Endothelial cell (in vitro differentiated cells): Measurements from ENCODE around the gene TMPRSS7. TPM values are rescaled to one million over a fixed set of nuclear protein-coding genes. Genes with fewer than 3 reads are reported as not detected.

ENCODE experiments used
- DNase-seq: peaks from one replicate; pipeline ENCODE4 v3.0.0; 2021; ENCODE audit warnings: low spot score
- H3K27ac Mint-ChIP-seq: one replicate; pipeline ENCODE4 v1.8.0; 2021; ENCODE audit warnings: mixed read lengths, inconsistent platforms; ENCODE audit not compliant: unreplicated experiment
- H3K27me3 Mint-ChIP-seq: one replicate; pipeline ENCODE4 v1.8.0; 2021; ENCODE audit warnings: mild to moderate bottlenecking, moderate library complexity, mixed read lengths, inconsistent platforms; ENCODE audit not compliant: unreplicated experiment
- H3K36me3 Mint-ChIP-seq: one replicate; pipeline ENCODE4 v1.8.0; 2021; ENCODE audit warnings: mild to moderate bottlenecking, low read depth, mixed read lengths, inconsistent platforms; ENCODE audit not compliant: unreplicated experiment
- H3K4me1 Mint-ChIP-seq: one replicate; pipeline ENCODE4 v1.8.0; 2021; ENCODE audit warnings: mild to moderate bottlenecking, mixed read lengths, inconsistent platforms; ENCODE audit not compliant: unreplicated experiment
- H3K4me3 Mint-ChIP-seq: one replicate; pipeline ENCODE4 v1.8.0; 2021; ENCODE audit warnings: mild to moderate bottlenecking, mixed read lengths, inconsistent platforms; ENCODE audit not compliant: unreplicated experiment
- H3K9me3 Mint-ChIP-seq: one replicate; pipeline ENCODE4 v1.8.0; 2021; ENCODE audit warnings: mixed read lengths, inconsistent platforms; ENCODE audit not compliant: unreplicated experiment
- CTCF ChIP-seq: fragments of 200-600 bp; sonication (generic); IDR thresholded peaks from one replicate; pipeline ENCODE4 v1.5.0; 2021; ENCODE audit warnings: antibody characterized with exemption; ENCODE audit not compliant: unreplicated experiment
- total RNA-seq: library from RNA; stranded (reverse); fragmentation: NEBNext Ultra II Directional; extraction: Animal tissue kit (Norgen Biotek cat#: 25700); gene quantifications from one replicate; pipeline ENCODE4 v1.2.1, GENCODE V29; 2021; ENCODE audit not compliant: unreplicated experiment

Gene TMPRSS7
- total RNA-seq, 1 donor from 2014 or later, result not detected

- TF ChIP-seq CTCF, result no peak
- H3K4me3 Mint-ChIP-seq, result no peak overlapping the region
- no peaks in the 10 kb centered on the region for H3K36me3 Mint-ChIP-seq
- H3K27me3 Mint-ChIP-seq, result peaks cover 4% of the 10 kb centered on the region
- peaks cover 8% of the 10 kb centered on the region for H3K4me1 Mint-ChIP-seq
- H3K27ac Mint-ChIP-seq, result no peak overlapping the region
- H3K9me3 Mint-ChIP-seq, result no peaks in the 10 kb centered on the region
- DNase-seq, result no peak
These were observed 22.1 kb upstream of the TMPRSS7 start for GRCh38 chr3:112012205-112012992.

- H3K36me3 Mint-ChIP-seq, result no peaks in the 10 kb centered on the region
- no peak overlapping the region for H3K27ac Mint-ChIP-seq
- H3K9me3 Mint-ChIP-seq, result no peaks in the 10 kb centered on the region
- peak; percentile 49 for DNase-seq
- TF ChIP-seq CTCF, result peak; percentile 35
- no peak overlapping the region for H3K4me3 Mint-ChIP-seq
- peaks cover 4% of the 10 kb centered on the region for H3K27me3 Mint-ChIP-seq
- peaks cover 8% of the 10 kb centered on the region for H3K4me1 Mint-ChIP-seq
These were observed 21.3 kb upstream of the TMPRSS7 start for GRCh38 chr3:112013058-112013783.

GRCh38 chr3:112013784-112014143 lies 20.8 kb upstream of the TMPRSS7 start:
- H3K9me3 Mint-ChIP-seq, result no peaks in the 10 kb centered on the region
- H3K27me3 Mint-ChIP-seq, result peaks cover 2% of the 10 kb centered on the region
- H3K27ac Mint-ChIP-seq, result no peak overlapping the region
- no peaks in the 10 kb centered on the region for H3K36me3 Mint-ChIP-seq
- TF ChIP-seq CTCF, result no peak
- no peak for DNase-seq
- no peak overlapping the region for H3K4me3 Mint-ChIP-seq
- H3K4me1 Mint-ChIP-seq, result peaks cover 8% of the 10 kb centered on the region

GRCh38 chr3:112017091-112017490 lies 17.4 kb upstream of the TMPRSS7 start:
- no peaks in the 10 kb centered on the region for H3K36me3 Mint-ChIP-seq

More at GRCh38 chr3:112017091-112017490, 17.4 kb upstream of the TMPRSS7 start:
- Mint-ChIP-seq H3K9me3 (no peaks in the 10 kb centered on the region), H3K27me3 (peaks cover 4% of the 10 kb centered on the region), H3K4me3 (no peak overlapping the region), H3K27ac (no peak overlapping the region), H3K4me1 (no peaks in the 10 kb centered on the region)
- no peak for TF ChIP-seq CTCF
- DNase-seq, result no peak
